GM18519 (cell line): ENCODE measurements around the gene MAGI1.

Experiments used
- ATAC-seq: cut with Tn5 transposase; IDR thresholded peaks from one replicate; pipeline ENCODE4 v1.9.1; 2021; ENCODE audit warnings: mild to moderate bottlenecking, moderate library complexity; ENCODE audit not compliant: unreplicated experiment, low FRiP score

The MAGI1 gene

DNA sequence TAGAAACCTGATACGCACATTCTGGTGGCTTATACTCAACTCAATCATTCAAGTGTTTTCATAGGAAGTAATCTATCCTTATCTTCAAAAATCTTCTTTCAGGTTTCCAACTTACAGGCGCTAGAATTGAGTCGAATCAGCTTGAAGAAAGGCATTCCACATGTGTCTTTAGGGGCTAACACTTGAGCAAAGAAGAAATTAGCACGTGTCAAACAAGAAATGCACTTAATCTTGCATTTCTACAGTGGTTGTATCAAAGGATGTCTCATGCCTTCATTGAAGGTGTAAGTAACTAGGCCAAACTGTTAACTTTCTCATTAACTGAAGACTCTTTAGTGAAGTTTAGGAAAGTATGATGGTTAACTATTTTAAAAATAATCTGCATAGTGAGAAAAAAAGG is 557.6 kb downstream of the MAGI1 start:
- ATAC-seq: no peak

- no peak for ATAC-seq
Measured at GRCh38 chr3:65479990-65480389, 558.7 kb downstream of the MAGI1 start.

DNA sequence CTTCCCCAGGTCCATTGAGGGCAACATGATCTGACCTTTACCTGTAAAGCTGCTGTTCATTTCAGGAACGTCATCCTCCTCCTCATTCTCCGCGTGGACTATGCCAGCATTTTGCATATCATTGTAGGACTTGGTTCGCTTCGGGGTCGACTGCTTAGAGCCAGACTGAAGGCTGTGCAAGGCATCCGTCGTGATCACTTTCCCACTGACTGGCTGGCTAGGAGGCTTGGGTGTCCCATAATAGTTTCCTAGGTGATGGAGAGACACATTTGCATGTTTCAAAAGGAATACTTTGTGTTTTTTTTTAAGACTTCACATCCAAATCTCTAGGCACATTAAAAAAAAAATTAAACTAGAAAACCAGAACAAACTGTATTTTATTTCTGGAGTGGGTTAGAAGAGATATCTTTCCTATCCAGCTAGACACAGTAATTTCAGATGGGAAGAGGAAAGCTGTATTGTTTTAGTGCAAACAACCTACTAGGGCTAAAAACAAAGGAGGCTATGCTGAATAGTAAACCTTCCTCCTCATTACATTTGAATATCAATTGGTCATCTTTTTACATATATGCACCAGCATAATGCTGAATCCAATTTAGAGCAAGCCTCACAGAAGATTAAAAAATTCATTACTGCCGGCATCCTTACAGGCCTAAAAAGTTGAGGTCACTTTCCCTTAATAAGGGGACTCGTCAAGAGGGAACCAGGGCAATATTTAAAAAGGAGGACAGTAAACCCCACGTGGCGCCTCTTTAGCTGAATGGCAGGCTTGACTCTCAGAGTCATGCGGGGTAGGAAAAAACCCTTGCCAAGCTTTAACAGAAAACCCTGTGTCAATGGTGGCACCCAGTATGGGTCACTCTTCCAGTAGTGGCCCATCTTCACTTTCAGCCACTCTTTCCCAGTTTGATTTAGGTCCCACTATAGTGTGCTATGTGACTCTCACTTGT is 559.9 kb downstream of the MAGI1 start:
- no peak for ATAC-seq

- no peak for ATAC-seq
Measured at GRCh38 chr3:65473736-65474135, 565.0 kb downstream of the MAGI1 start.

DNA sequence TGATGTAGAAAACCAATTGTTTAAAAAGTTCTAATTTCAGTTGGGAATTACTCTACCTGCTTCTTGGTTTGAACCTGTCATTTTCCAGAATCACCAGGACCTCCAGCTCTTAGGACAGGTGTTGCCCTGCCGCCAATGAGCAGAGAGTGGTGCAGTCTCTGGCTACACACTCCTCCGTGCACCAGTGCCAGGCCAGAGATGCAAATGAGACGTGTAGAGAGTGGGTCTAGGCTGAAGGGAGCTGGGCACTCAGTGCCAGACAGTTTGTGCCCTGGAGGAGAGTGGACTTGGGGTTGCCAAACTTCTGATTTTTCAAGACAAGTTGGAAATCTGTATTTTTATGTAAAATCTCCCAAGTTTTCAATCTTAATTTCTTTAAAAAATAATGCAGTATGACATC is 566.2 kb downstream of the MAGI1 start:
- ATAC-seq: no peak

DNA sequence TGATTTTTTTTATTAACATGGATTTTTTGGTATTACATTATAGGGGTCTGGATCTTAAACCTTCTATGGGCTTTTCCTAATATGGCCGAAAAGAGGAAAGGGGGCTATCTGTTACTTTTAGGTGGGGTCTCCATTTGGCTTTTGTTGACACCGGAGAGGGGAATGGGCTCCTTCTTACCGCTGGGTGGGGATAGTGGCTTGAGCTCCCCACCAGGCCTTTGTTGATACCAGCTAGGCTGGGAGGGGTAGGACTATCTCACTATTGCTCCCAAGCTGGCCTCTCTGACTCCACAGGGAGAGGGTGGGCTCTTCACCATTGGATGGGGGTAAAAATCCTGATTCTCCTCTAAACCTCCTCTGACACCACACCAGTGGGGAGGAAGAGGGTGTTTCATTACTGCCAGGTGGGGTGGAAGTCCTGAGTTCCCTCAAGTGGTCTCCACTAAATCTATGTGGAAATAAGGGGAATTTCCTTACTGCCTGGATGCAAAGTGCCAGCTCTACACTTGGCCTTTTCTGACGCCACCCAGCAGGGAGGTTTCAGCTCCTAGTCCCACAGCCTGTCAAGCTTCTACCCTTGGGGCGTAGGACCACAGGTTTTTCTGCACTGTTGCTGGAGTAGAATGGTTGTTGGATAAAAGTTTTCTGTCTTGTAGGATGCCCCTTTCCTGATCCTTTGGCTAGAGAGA is 572.3 kb downstream of the MAGI1 start:
- ATAC-seq: no peak

DNA sequence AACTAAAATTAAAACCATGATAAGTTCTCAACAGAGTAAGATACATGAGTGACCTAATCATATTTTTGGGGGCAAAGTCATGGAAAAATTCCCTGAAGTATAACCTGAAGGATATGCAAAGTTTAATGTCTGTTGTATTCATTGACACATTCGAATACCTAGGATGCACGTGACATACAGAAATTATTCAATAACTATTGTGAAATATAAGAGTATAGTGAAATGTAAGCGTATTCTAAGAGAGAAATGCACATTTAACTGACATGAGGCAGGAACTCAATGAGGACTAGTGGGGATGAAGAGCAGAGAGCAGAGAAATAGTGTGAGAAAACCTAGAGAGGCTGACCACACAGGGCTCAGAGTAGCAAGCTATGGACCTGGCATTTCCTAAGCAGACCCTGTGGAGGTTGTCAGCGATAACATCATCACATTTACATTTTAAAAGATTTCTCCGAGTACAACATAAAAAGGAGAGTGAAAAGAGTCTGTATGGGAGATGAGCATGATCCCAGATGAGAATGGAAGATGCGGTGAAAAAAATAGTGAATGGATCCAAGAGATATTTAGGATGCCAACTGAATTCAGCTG is 588.8 kb downstream of the MAGI1 start:
- no peak for ATAC-seq

DNA sequence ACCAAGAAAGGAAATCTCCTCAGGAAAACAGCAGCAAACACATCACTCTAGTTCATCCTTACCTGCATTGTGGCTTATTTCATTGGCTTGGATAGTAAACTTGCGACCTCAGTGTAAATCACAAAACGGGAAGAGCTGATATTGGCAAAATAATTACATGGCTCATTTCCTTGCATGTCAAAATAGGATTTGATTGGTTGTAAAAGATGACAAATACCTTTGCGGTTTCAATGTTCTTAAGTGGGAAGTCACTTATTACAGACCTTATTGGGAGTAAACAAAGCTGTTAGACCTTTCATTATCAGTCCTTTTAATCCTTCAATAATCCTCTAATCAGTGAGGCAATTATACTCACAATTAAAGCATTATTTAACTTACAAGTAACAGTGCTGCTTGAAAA is 590.6 kb downstream of the MAGI1 start:
- no peak for ATAC-seq

- ATAC-seq: no peak
Measured at GRCh38 chr3:65445573-65446169, 593.0 kb downstream of the MAGI1 start.

- no peak for ATAC-seq
Measured at GRCh38 chr3:65444447-65444815, 594.3 kb downstream of the MAGI1 start.

DNA sequence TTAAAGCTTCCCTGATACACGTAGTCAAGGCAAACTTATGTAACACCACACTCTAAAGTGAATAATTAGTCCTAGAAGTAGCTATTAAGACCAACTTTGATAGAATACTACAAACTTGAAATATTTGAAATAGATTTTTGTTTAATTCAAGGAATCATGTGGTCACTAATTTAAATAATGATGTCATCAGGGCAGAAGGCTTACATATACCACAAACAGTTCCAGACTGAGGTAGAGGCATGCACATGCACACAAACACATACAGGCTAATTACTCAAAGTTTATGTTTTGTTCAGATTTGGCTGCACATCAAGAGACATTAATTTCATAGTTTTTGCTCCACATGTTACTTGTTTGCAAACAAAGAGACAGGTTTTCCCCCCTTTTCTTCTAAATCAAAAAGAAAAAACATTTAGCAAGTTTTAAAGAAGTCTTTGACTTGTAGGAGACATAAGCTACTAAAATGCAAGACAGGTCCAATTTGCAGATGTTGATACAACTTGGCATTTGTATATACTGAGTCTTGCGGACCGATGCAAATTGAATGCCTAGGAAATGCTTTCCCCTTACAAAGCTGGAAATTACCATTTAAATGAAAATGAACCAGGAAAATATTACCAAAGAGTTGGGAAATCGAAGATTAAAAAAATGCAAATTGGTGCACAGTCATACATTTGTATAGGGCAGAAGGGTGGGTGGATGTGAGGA is 594.8 kb downstream of the MAGI1 start:
- ATAC-seq: no peak

GRCh38 chr3:65439641-65440284 is 599.0 kb downstream of the MAGI1 start:
- ATAC-seq: no peak

- no peak for ATAC-seq
Measured at GRCh38 chr3:65438612-65439011, 600.1 kb downstream of the MAGI1 start.

DNA sequence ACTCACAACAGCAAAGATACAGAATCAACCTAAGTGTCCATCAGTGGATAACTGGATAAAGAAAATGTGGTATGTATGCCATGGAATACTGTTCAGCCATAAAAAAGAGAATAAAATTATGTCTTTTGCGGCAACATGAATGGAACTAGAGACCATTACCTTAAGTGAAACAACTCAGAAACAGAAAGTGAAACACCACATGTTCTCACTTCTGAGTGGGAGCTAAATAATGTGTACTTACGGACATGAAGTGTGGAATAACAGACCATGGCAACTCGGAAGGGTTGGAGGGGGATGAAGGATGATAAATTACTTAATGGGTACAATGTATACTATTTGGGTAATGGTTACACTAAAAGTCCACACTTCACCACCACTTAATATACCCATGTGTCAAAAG is 600.6 kb downstream of the MAGI1 start:
- no peak for ATAC-seq

- no peak for ATAC-seq
Measured at GRCh38 chr3:65436580-65436979, 602.1 kb downstream of the MAGI1 start.

DNA sequence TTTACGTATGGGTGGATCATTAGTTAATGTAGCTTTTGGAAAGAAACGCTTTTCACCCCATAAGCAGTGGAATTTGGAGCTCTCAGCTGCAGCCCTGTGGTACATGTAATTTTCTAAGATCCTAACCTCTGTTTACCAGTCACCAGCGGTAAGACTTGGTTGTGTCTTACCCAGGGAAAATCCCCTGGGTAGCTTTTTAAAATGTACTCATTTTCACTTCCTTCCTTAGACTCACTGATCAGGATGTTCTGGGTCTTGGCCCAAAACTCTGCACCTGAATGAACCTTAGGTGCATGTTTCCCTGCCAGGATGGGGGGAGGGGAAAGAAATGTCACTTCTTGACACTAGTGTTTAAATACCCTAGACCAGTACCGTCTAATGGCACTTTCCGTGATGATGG is 605.2 kb downstream of the MAGI1 start:
- ATAC-seq: no peak

GRCh38 chr3:65432388-65433003 is 606.2 kb downstream of the MAGI1 start:
- ATAC-seq: no peak

GRCh38 chr3:65425880-65426279 is 612.8 kb downstream of the MAGI1 start:
- no peak for ATAC-seq

DNA sequence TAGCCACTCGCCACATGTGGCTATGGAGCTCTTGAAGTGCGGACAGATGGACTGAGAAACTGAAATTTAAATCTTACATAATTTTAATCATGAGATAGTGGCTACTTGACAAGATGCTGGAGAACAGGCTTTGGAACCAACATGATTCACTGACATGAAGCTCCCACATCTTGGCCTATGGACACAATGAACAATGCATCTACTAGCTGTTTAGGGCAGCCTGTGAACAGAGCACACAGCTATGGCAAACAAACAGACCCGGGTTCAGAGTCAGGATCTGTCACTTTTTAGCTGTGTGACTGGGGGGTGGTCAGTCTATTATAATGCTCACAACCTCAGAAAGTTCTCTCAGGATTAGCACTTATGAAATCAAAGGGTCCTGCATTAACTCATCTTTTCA is 616.6 kb downstream of the MAGI1 start:
- no peak for ATAC-seq

DNA sequence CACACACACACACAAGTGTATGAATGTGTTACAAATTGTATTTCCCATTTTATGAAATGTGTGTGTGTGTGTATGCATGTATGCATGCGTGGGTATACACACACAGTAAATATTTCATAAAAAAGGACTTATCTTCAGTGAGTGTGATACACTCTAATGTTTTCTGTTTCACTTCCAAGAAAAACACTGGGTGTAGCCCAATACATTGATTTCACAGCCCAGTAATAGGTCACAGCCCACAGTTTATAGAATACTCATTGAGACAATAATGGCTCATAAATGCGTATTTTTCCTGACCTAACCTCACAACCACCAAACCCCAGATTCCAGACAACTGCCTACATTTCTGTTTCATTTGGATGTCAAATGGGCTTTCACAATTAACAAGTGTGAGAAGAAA is 619.5 kb downstream of the MAGI1 start:
- no peak for ATAC-seq
